Measurements from ENCODE around the gene SETDB2.

Gene SETDB2

DNA sequence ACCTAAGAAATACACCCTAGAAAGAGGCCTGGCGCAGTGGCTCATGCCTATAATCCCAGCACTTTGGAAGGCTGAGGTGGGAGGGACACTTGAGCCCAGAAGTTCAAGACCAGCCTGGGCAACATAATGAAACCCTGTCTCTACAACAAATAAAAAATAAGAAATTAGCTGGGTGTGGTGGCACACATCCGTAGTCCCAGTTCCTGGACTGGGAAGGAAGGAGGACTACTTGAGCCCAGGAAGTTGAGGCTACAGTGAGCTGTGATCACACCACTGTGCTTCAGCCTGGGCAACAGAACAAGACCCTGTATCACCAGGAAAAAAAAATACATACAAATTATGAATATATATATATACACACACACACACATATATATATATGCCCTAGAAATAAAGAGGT lies 94.3 kb downstream of the SETDB2 start:
- Histone ChIP-seq H3K4me1 (no peaks in the 10 kb centered on the region), H3K36me3 (ENCODE audit: control insufficient read depth, insufficient read depth, low read length) (no peaks in the 10 kb centered on the region), H3K9me3 (ENCODE audit: control insufficient read depth, low read length) (no peaks in the 10 kb centered on the region), H3K79me2 (no peaks in the 10 kb centered on the region), H3K9ac (no peak overlapping the region), H3K4me2 (ENCODE audit: low read length) (no peak overlapping the region), H2AFZ (no peak overlapping the region), H3K27ac (no peak overlapping the region), H3K27me3 (ENCODE audit: control insufficient read depth, insufficient read depth, low read length) (no peaks in the 10 kb centered on the region), H3K4me3 (ENCODE audit: low read depth, low read length) (no peak overlapping the region)
- TF ChIP-seq, protein P1, sequence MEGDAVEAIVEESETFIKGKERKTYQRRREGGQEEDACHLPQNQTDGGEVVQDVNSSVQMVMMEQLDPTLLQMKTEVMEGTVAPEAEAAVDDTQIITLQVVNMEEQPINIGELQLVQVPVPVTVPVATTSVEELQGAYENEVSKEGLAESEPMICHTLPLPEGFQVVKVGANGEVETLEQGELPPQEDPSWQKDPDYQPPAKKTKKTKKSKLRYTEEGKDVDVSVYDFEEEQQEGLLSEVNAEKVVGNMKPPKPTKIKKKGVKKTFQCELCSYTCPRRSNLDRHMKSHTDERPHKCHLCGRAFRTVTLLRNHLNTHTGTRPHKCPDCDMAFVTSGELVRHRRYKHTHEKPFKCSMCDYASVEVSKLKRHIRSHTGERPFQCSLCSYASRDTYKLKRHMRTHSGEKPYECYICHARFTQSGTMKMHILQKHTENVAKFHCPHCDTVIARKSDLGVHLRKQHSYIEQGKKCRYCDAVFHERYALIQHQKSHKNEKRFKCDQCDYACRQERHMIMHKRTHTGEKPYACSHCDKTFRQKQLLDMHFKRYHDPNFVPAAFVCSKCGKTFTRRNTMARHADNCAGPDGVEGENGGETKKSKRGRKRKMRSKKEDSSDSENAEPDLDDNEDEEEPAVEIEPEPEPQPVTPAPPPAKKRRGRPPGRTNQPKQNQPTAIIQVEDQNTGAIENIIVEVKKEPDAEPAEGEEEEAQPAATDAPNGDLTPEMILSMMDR (IDR thresholded peaks at IDR 0.05), result no peak

DNA sequence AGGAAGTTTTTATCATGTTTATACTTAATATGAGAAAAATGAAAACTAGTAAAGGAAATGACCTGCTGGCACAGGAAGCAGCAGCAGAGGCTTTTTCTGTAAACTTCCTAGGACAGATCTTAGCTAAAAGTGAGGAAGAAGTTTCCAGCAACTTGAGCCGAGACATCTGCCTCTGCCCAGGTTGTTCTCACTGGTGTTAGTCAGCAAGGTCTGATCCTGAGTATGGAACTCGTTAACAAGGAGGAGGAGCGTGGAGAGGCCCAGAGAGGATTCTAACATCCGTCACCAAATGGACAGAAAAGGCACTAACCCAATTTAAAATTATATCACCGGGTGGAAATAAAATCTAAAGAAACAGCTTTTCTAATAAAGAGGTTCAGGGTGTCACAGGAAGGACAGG lies 95.2 kb downstream of the SETDB2 start:
- no peaks in the 10 kb centered on the region for H3K9me3 ChIP-seq (ENCODE audit: control insufficient read depth, low read length)
- no peak overlapping the region for H3K4me2 ChIP-seq (ENCODE audit: low read length)
- no peaks in the 10 kb centered on the region for H3K79me2 ChIP-seq
- H3K27me3 ChIP-seq (ENCODE audit: control insufficient read depth, insufficient read depth, low read length), result no peaks in the 10 kb centered on the region
- TF ChIP-seq, protein P1 (IDR thresholded peaks at IDR 0.05), result no peak
- no peaks in the 10 kb centered on the region for H3K36me3 ChIP-seq (ENCODE audit: control insufficient read depth, insufficient read depth, low read length)
- H2AFZ ChIP-seq, result no peak overlapping the region
- no peak overlapping the region for H3K27ac ChIP-seq
- H3K4me1 ChIP-seq, result no peaks in the 10 kb centered on the region
- no peak overlapping the region for H3K4me3 ChIP-seq (ENCODE audit: low read depth, low read length)
- no peak overlapping the region for H3K9ac ChIP-seq

DNA sequence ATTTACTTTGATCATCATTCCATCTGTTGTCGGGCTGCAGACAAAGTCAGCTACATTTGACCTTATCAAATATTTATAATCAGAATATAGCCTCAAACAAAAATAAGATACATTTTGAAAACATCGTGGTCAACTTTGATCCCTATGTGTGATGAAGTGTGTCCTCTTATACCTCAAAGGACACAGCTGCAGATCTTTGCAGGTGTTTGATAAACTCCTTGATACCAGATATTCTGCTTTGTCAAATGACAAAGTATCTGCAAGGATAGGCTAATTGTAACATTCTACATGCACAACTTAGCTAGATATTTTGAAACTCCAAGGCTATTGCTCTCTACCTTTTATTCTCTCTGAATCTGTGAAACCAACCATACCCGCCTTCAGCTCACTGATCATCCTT lies 95.7 kb downstream of the SETDB2 start:
- Histone ChIP-seq H3K27ac (no peak overlapping the region), H3K4me1 (no peaks in the 10 kb centered on the region), H3K4me3 (ENCODE audit: low read depth, low read length) (no peak overlapping the region), H3K36me3 (ENCODE audit: control insufficient read depth, insufficient read depth, low read length) (no peaks in the 10 kb centered on the region), H3K27me3 (ENCODE audit: control insufficient read depth, insufficient read depth, low read length) (no peaks in the 10 kb centered on the region), H3K79me2 (no peaks in the 10 kb centered on the region), H3K4me2 (ENCODE audit: low read length) (no peak overlapping the region), H3K9ac (no peak overlapping the region), H2AFZ (no peak overlapping the region), H3K9me3 (ENCODE audit: control insufficient read depth, low read length) (no peaks in the 10 kb centered on the region)
- TF ChIP-seq, protein P1 (IDR thresholded peaks at IDR 0.05), result no peak

DNA sequence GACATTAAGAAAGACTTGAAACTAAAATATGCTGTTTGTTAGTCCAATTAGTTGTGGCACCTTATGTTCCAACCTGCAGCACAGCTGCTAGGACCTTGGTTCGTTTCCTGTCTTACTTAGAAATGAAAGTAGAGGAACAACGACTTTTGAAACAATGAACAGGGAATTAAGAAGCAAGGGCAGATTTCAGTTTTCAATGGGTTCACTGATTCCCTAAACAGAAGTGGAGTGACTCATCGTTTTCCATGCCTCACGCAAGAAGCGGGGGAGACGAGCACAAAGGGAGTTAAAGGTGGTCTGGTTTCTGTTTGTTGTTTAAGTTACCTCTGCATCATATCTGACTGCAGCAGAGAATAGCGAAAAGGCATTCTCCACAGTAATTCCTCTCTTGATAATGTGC lies 96.5 kb downstream of the SETDB2 start:
- H3K79me2 ChIP-seq, result no peaks in the 10 kb centered on the region
- no peak overlapping the region for H3K27ac ChIP-seq
- TF ChIP-seq, protein P1 (IDR thresholded peaks at IDR 0.05), result no peak
- no peak overlapping the region for H2AFZ ChIP-seq
- H3K9me3 ChIP-seq (ENCODE audit: control insufficient read depth, low read length), result no peaks in the 10 kb centered on the region
- peak overlapping the region; percentile 7 for H3K4me2 ChIP-seq (ENCODE audit: low read length)
- no peaks in the 10 kb centered on the region for H3K4me1 ChIP-seq
- no peaks in the 10 kb centered on the region for H3K36me3 ChIP-seq (ENCODE audit: control insufficient read depth, insufficient read depth, low read length)
- no peaks in the 10 kb centered on the region for H3K27me3 ChIP-seq (ENCODE audit: control insufficient read depth, insufficient read depth, low read length)
- H3K4me3 ChIP-seq (ENCODE audit: low read depth, low read length), result no peak overlapping the region
- no peak overlapping the region for H3K9ac ChIP-seq

DNA sequence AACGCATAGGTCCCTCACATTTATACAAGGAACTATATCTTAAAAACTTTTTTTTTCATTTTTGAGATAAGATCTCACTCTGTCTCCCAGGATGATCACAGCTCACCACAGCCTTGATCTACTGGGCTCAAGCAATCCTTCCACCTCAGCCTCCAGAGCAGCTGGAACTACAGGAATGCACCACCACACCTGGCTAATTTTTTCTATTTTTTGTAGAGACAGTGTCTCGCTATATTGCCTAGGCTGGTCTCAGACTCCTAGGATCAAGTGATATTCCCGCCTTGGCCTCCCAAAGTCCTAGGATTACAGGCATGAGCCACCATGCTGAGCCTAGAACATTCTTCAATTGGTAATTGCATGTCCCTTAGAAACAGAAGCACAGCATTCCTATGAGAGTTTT lies 99.6 kb downstream of the SETDB2 start:
- Histone ChIP-seq H2AFZ (no peak overlapping the region), H3K9ac (no peak overlapping the region)

More for the DNA sequence above, 99.6 kb downstream of the SETDB2 start:
- Histone ChIP-seq H3K4me3 (ENCODE audit: low read depth, low read length) (no peak overlapping the region), H3K9me3 (ENCODE audit: control insufficient read depth, low read length) (no peaks in the 10 kb centered on the region), H3K27me3 (ENCODE audit: control insufficient read depth, insufficient read depth, low read length) (no peaks in the 10 kb centered on the region), H3K4me2 (ENCODE audit: low read length) (no peak overlapping the region), H3K4me1 (no peaks in the 10 kb centered on the region), H3K36me3 (ENCODE audit: control insufficient read depth, insufficient read depth, low read length) (no peaks in the 10 kb centered on the region), H3K79me2 (no peaks in the 10 kb centered on the region), H3K27ac (no peak overlapping the region)
- TF ChIP-seq, protein P1 (IDR thresholded peaks at IDR 0.05), result no peak

Measured in parathyroid adenoma (tissue), 2 donors.